HEK293T (cell line): ENCODE results near the gene DDX10.

ENCODE experiments used
- FOXA1 ChIP-seq: fragments of 450-650 bp; IDR thresholded peaks from 2 replicates; pipeline ENCODE4 v1.6.1; 2016; ENCODE audit warnings: mild to moderate bottlenecking
- FOXK2 ChIP-seq: fragments of 450-650 bp; IDR thresholded peaks from 2 replicates; pipeline ENCODE4 v1.6.1; 2016; ENCODE audit warnings: mild to moderate bottlenecking
- FOXM1 ChIP-seq: fragments of 450-650 bp; IDR thresholded peaks from 2 replicates; pipeline ENCODE4 v1.6.1; 2017; ENCODE audit warnings: mild to moderate bottlenecking, borderline replicate concordance

GRCh38 chr11:108733479-108734116 lies 68.7 kb downstream of the DDX10 start:
- TF ChIP-seq FOXA1, result no peak
- no peak for TF ChIP-seq FOXM1
- TF ChIP-seq FOXK2, result no peak
